AG10803 (cell line): ENCODE measurements around the gene MRPL2.
A peak's percentile ranks its signal among the peaks of the same experiment; 100 is the strongest.

ENCODE experiments used
- DNase-seq: peaks from one replicate; pipeline ENCODE4 v3.0.0; 2010; ENCODE audit warnings: low read depth
- H3K4me3 ChIP-seq: 2 replicates; pipeline ENCODE4 v1.5.1; 2011; ENCODE audit warnings: mild to moderate bottlenecking, low read length, control low read depth
- CTCF ChIP-seq: conservative IDR thresholded peaks from 2 replicates; pipeline ENCODE4 v1.5.1; 2011; ENCODE audit warnings: mild to moderate bottlenecking, low read length, control low read depth, inconsistent platforms

Gene MRPL2

GRCh38 chr6:43059168-43060033, at the start of gene MRPL2, which contains the start of gene KLC4:
MRPL2 (minus strand) TSS chr6:43059434; CDS start chr6:43059381, 53 bp downstream.
KLC4 (plus strand) TSS chr6:43059631; CDS start chr6:43061336, 1,705 bp downstream.
- peak within 1 kb of the TSS; percentile 99 for H3K4me3 ChIP-seq
- DNase-seq, result peak; percentile 98
- TF ChIP-seq CTCF, result no peak

GRCh38 chr6:43107344-43108062, 48.3 kb upstream of the MRPL2 start:
- H3K4me3 ChIP-seq, result no peak overlapping the region
- no peak for DNase-seq
- no peak for TF ChIP-seq CTCF

GRCh38 chr6:43105538-43106222, 46.4 kb upstream of the MRPL2 start:
- DNase-seq, result no peak
- H3K4me3 ChIP-seq, result no peak overlapping the region
- no peak for TF ChIP-seq CTCF

- TF ChIP-seq CTCF, result no peak
- no peak for DNase-seq
- H3K4me3 ChIP-seq, result no peak overlapping the region
Measured at GRCh38 chr6:43103253-43103876, 44.1 kb upstream of the MRPL2 start.

- peak; percentile 58 for DNase-seq
- no peak overlapping the region for H3K4me3 ChIP-seq
- no peak for TF ChIP-seq CTCF
Measured at GRCh38 chr6:43101497-43101896, 42.3 kb upstream of the MRPL2 start.

- no peak for DNase-seq
- TF ChIP-seq CTCF, result no peak
- H3K4me3 ChIP-seq, result no peak overlapping the region
Measured at GRCh38 chr6:43097502-43097901, 38.3 kb upstream of the MRPL2 start.
